Neuronal stem cell (in vitro differentiated cells): ENCODE data around the gene SPRR4.

Source experiments
- DNase-seq: peaks from one replicate; pipeline ENCODE4 v3.0.0-alpha.2; 2013; ENCODE audit warnings: low spot score
- H2AFZ ChIP-seq: one replicate; pipeline ENCODE4 v1.6.1; 2013; ENCODE audit warnings: mild to moderate bottlenecking, low read length, inconsistent platforms
- H2AK5ac ChIP-seq: 2 replicates; pipeline ENCODE4 v1.6.1; 2013; ENCODE audit warnings: low read depth, mild to moderate bottlenecking, inconsistent platforms, low read length, moderate library complexity, mixed read lengths
- H2BK120ac ChIP-seq: 2 replicates; pipeline ENCODE4 v1.6.1; 2013; ENCODE audit warnings: low read depth, mild to moderate bottlenecking, inconsistent platforms, low read length, moderate library complexity, mixed read lengths
- H2BK12ac ChIP-seq: one replicate; pipeline ENCODE4 v1.6.1; 2013; ENCODE audit warnings: low read length, inconsistent platforms
- H2BK15ac ChIP-seq: 2 replicates; pipeline ENCODE4 v1.6.1; 2013; ENCODE audit warnings: mild to moderate bottlenecking, low read length, inconsistent platforms, mixed read lengths
- H2BK5ac ChIP-seq: one replicate; pipeline ENCODE4 v1.6.1; 2013; ENCODE audit warnings: inconsistent platforms, mild to moderate bottlenecking, low read length, moderate library complexity
- H3K14ac ChIP-seq: one replicate; pipeline ENCODE4 v1.6.1; 2013; ENCODE audit warnings: low read length, inconsistent platforms
- H3K18ac ChIP-seq: 2 replicates; pipeline ENCODE4 v1.6.1; 2013; ENCODE audit warnings: low read length, inconsistent platforms
- H3K23ac ChIP-seq: 2 replicates; pipeline ENCODE4 v1.6.1; 2013; ENCODE audit warnings: low read depth, mild to moderate bottlenecking, mixed read lengths, low read length, inconsistent platforms; ENCODE audit not compliant: poor library complexity
- H3K27ac ChIP-seq: replicated peaks from 3 replicates; pipeline ENCODE4 v1.5.1; 2013; ENCODE audit warnings: low read length, inconsistent platforms
- H3K27me3 ChIP-seq, 3 experiments: 2 replicates each; pipeline ENCODE4 v1.6.1; 2013; ENCODE audit warnings: low read length in 3 of 3, mild to moderate bottlenecking in 2 of 3, inconsistent platforms in 1 of 3, low read depth in 1 of 3, mixed read lengths in 1 of 3, moderate library complexity in 1 of 3; ENCODE audit not compliant: control insufficient read depth in 3 of 3, insufficient read depth in 3 of 3
- H3K36me3 ChIP-seq, 2 donors: replicated peaks in 1 of 2; 2 replicates each; pipeline ENCODE4 v1.6.1; 2013; ENCODE audit warnings: low read length in 2 of 2; ENCODE audit not compliant: control insufficient read depth in 2 of 2, insufficient read depth in 2 of 2
- H3K4ac ChIP-seq: 2 replicates; pipeline ENCODE4 v1.6.1; 2013; ENCODE audit warnings: inconsistent platforms, mild to moderate bottlenecking, low read length, moderate library complexity
- H3K4me1 ChIP-seq, 2 donors: 1 replicate in 1 of 2; 2 replicates in 1 of 2; pipeline ENCODE4 v1.6.1; 2013; ENCODE audit warnings: low read length in 2 of 2, low read depth in 1 of 2; ENCODE audit not compliant: control insufficient read depth in 2 of 2, insufficient read depth in 1 of 2
- H3K4me2 ChIP-seq: one replicate; pipeline ENCODE4 v1.6.1; 2013; ENCODE audit warnings: mild to moderate bottlenecking, low read length, inconsistent platforms; ENCODE audit not compliant: insufficient read depth, poor library complexity, severe bottlenecking
- H3K4me3 ChIP-seq, 2 donors: 2 replicates each; pipeline ENCODE4 v1.5.1; 2013; ENCODE audit warnings: low read length in 2 of 2, mild to moderate bottlenecking in 2 of 2, inconsistent platforms in 1 of 2, moderate library complexity in 1 of 2
- H3K79me1 ChIP-seq: one replicate; pipeline ENCODE4 v1.6.1; 2013; ENCODE audit warnings: low read depth, mild to moderate bottlenecking, inconsistent platforms, low read length, moderate library complexity
- H3K9ac ChIP-seq: one replicate; pipeline ENCODE4 v1.6.1; 2013; ENCODE audit warnings: mild to moderate bottlenecking, low read depth, low read length, inconsistent platforms; ENCODE audit not compliant: poor library complexity
- H3K9me3 ChIP-seq, 2 donors: replicated peaks in 1 of 2; 2 replicates each; pipeline versions ENCODE3 to v1.6.1; 2013; ENCODE audit warnings: low read length in 2 of 2, mild to moderate bottlenecking in 2 of 2, inconsistent platforms in 1 of 2, low read depth in 1 of 2, mixed read lengths in 1 of 2, moderate library complexity in 1 of 2; ENCODE audit not compliant: control insufficient read depth in 2 of 2, insufficient read depth in 1 of 2
- H4K8ac ChIP-seq: one replicate; pipeline ENCODE4 v1.6.1; 2013; ENCODE audit warnings: low read depth, mild to moderate bottlenecking, inconsistent platforms, low read length, moderate library complexity
- H4K91ac ChIP-seq: one replicate; pipeline ENCODE4 v1.6.1; 2013; ENCODE audit warnings: low read length, low read depth, mild to moderate bottlenecking, inconsistent platforms; ENCODE audit not compliant: poor library complexity
- WGBS, 2 donors: extraction: QIAGEN DNeasy Blood & Tissue Kit; methylation state at CpG; one replicate each; pipeline ENCODE4 v1.1.7; 2013; ENCODE audit warnings: missing lambda C conversion rate in 2 of 2, mixed read lengths in 1 of 2; ENCODE audit not compliant: insufficient read length in 2 of 2, insufficient replicate concordance in 1 of 2; ENCODE audit errors: extremely low coverage in 2 of 2; 5-methylcytosine and 5-hydroxymethylcytosine counted together

The SPRR4 gene

DNA sequence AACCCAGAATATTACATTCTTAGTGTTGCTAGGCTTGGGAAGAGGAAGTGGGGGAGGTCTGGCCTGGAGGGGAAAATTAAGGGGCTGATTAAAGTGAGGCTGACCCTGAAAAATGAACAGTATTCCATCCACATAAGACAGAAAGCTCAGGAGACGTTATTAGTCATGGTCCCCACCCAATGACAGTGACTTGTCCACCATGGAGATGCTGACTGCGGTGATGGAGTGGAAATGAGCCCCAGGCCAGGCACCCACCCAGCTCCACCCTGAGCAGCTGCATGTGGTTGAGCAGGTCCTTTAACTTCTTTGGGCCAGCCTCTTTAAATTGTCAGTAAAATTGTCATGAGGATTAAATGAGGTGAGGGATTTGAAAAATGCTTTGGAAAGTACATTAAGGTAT lies 1.4 kb upstream of the SPRR4 start:
- Histone ChIP-seq H3K79me1 (no peaks in the 10 kb centered on the region), H3K9me3 (no peaks in the 10 kb centered on the region), H3K4ac (no peak overlapping the region), H2BK120ac (no peak overlapping the region), H3K9ac (no peak overlapping the region), H4K91ac (no peak overlapping the region), H2BK12ac (no peak overlapping the region), H3K27ac (no peak overlapping the region), H3K18ac (no peak overlapping the region), H3K27me3 (peaks cover 0 to 4% (median 0%) of the 10 kb centered on the region in 3 experiments), H2BK5ac (no peak overlapping the region), H2AK5ac (no peak overlapping the region), H3K4me2 (no peak overlapping the region), H2BK15ac (no peak overlapping the region), H3K4me1 (no peaks in the 10 kb centered on the region), H3K36me3 (no peaks in the 10 kb centered on the region), H3K4me3 (no peak overlapping the region), H3K23ac (no peak overlapping the region), H4K8ac (no peak overlapping the region), H3K14ac (no peak overlapping the region), H2AFZ (no peak overlapping the region)
- no CpG with 5 or more reads among the region's 2 CpGs for WGBS, 2 donors
- DNase-seq = no peak

DNA sequence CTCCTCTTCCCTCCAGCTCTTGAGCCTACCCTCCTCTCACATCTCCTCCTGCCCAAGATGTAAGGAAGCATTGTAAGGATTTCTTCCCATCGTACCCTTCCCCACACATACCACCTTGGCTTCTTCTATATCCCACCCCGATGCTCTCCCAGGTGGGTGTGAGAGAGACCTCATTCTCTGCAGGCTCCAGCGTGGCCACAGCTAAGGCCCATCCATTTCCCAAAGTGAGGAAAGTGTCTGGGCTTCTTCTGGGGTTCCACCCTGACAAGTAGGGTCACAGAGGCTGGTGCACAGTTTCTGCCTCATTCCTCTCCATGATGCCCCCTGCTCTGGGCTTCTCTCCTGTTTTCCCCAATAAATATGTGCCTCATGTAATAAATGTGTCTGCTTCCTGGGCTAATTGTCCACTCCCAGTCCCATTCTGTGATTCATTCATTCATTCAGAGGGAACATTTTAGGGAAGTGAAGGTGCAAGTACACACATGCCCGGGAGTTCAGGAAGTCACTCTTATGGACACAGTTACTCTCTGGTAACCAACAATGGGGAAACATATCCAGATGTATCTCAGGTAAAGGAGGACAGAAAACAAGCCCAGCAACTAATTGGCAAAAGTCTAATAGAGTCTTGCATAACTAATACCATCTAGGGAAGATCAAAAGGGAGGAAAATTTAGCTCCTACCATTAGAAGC lies 1.9 kb downstream of the SPRR4 start:
- Histone ChIP-seq H4K91ac (no peak overlapping the region), H2AK5ac (no peak overlapping the region), H4K8ac (no peak overlapping the region), H2AFZ (no peak overlapping the region), H3K18ac (no peak overlapping the region), H3K4ac (no peak overlapping the region), H3K4me3 (no peak overlapping the region), H3K4me2 (no peak overlapping the region), H3K14ac (no peak overlapping the region), H2BK5ac (no peak overlapping the region), H3K9me3 (no peaks in the 10 kb centered on the region), H3K27me3 (peaks cover 0 to 4% (median 0%) of the 10 kb centered on the region in 3 experiments), H3K36me3 (no peaks in the 10 kb centered on the region), H3K27ac (no peak overlapping the region), H2BK120ac (no peak overlapping the region), H3K79me1 (no peaks in the 10 kb centered on the region), H2BK12ac (no peak overlapping the region), H3K23ac (no peak overlapping the region), H3K9ac (no peak overlapping the region), H3K4me1 (no peaks in the 10 kb centered on the region), H2BK15ac (no peak overlapping the region)
- WGBS, 2 donors = no CpG with 5 or more reads among the region's 4 CpGs
- no peak for DNase-seq

GRCh38 chr1:152976688-152977087 lies 6.2 kb downstream of the SPRR4 start:
- Histone ChIP-seq H2AFZ (no peak overlapping the region), H3K27ac (no peak overlapping the region), H3K27me3 (no peaks in the 10 kb centered on the region), H3K23ac (no peak overlapping the region), H3K9ac (no peak overlapping the region), H2BK12ac (no peak overlapping the region), H3K4me3 (no peak overlapping the region), H3K14ac (no peak overlapping the region), H3K79me1 (no peaks in the 10 kb centered on the region), H4K8ac (no peak overlapping the region), H3K4me2 (no peak overlapping the region), H4K91ac (no peak overlapping the region), H3K18ac (no peak overlapping the region), H2BK15ac (no peak overlapping the region), H2BK5ac (no peak overlapping the region), H2BK120ac (no peak overlapping the region), H3K36me3 (no peaks in the 10 kb centered on the region), H3K9me3 (no peaks in the 10 kb centered on the region), H2AK5ac (no peak overlapping the region), H3K4me1 (no peaks in the 10 kb centered on the region), H3K4ac (no peak overlapping the region)
- WGBS, 2 donors = no CpG with 5 or more reads among the region's 1 CpG
- no peak for DNase-seq

DNA sequence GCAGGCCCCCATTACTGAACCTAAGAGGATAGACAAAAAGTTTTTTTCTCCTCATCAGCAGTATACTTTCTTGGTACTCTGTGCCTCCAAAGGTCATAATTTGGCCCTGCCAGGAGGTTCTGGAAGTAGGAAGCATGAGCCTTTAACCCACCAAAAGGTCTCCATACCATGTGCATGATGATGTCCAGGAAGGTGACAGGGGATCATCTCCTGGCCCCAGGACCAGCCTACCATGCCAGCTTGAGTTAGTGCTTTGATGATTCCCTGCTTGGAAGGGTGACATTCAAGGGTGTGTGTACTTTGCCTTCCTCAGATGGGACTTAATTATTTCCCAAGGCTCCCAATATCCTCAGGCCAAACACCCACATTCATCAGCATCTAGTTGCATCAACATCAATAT lies 7.2 kb downstream of the SPRR4 start:
- no peak overlapping the region for H3K4ac ChIP-seq
- no peak overlapping the region for H2BK15ac ChIP-seq
- no peak overlapping the region for H2BK5ac ChIP-seq
- no peak overlapping the region for H3K4me2 ChIP-seq
- no peak overlapping the region for H2BK12ac ChIP-seq
- H2AFZ ChIP-seq = no peak overlapping the region
- H3K23ac ChIP-seq = no peak overlapping the region
- no peak overlapping the region for H2AK5ac ChIP-seq
- no peak overlapping the region for H3K9ac ChIP-seq
- no peak overlapping the region for H3K4me3 ChIP-seq
- no peak for DNase-seq
- no peaks in the 10 kb centered on the region for H3K9me3 ChIP-seq
- H3K27ac ChIP-seq = no peak overlapping the region
- H2BK120ac ChIP-seq = no peak overlapping the region
- H3K27me3 ChIP-seq = no peaks in the 10 kb centered on the region
- no peaks in the 10 kb centered on the region for H3K79me1 ChIP-seq
- H3K36me3 ChIP-seq = no peaks in the 10 kb centered on the region
- no peak overlapping the region for H3K14ac ChIP-seq
- no peak overlapping the region for H4K8ac ChIP-seq
- H4K91ac ChIP-seq = no peak overlapping the region
- H3K18ac ChIP-seq = no peak overlapping the region
- H3K4me1 ChIP-seq = no peaks in the 10 kb centered on the region
